HEK293 (cell line): ENCODE data around the gene TRIM61.
"Not testable (repeated sequence)": the region's sequence is repeated elsewhere in the genome, so short reads cannot be mapped to it uniquely, and the experiment has no call there.

Source experiments
- CTCF ChIA-PET: fragments of 350-600 bp; formaldehyde crosslinking; extraction: SDS; loops from one replicate; lab custom pipeline; 2021; ENCODE audit warnings: antibody characterized with exemption; lab: Yijun Ruan, JAX
- POLR2A ChIA-PET: fragments of 300-600 bp; formaldehyde crosslinking; extraction: SDS; loops from one replicate; lab custom pipeline; 2020; ENCODE audit warnings: antibody characterized with exemption, inconsistent platforms; lab: Yijun Ruan, JAX
- H3K27ac ChIP-seq: fragments of 200-500 bp; sonication (Bioruptor generic); 2 replicates; pipeline ENCODE4 v1.5.1; 2014; ENCODE audit warnings: low read depth, low read length, control low read depth, inconsistent platforms; ENCODE audit errors: extremely low read depth
- H3K36me3 ChIP-seq, 2 experiments: fragments of 200-500 bp in 1 of 2; sonication (Bioruptor generic) in 1 of 2; 1 replicate in 1 of 2; 2 replicates in 1 of 2; pipeline ENCODE4 v1.5.1; 2014 to 2017; ENCODE audit warnings: inconsistent platforms in 2 of 2, low read length in 2 of 2; ENCODE audit not compliant: control insufficient read depth in 2 of 2, insufficient read depth in 1 of 2
- H3K4me1 ChIP-seq: fragments of 200-500 bp; sonication (Bioruptor generic); 2 replicates; pipeline ENCODE4 v1.5.1; 2014; ENCODE audit warnings: mild to moderate bottlenecking, low read length, inconsistent platforms; ENCODE audit not compliant: control insufficient read depth, insufficient read depth
- H3K4me3 ChIP-seq: 2 replicates; pipeline ENCODE4 v1.5.1; 2011; ENCODE audit warnings: low read depth, mild to moderate bottlenecking, control low read depth, low read length, moderate library complexity
- H3K9me3 ChIP-seq: fragments of 200-500 bp; sonication (Bioruptor generic); 2 replicates; pipeline ENCODE4 v1.5.1; 2014; ENCODE audit warnings: low read depth, low read length, inconsistent platforms; ENCODE audit not compliant: control insufficient read depth, insufficient read depth
- ELK4 ChIP-seq: IDR thresholded peaks from 2 replicates; pipeline ENCODE4 v1.6.1; 2011; ENCODE audit warnings: mild to moderate bottlenecking, low read depth, low read length, borderline replicate concordance
- GLI2 ChIP-seq: fragments of 450-650 bp; formaldehyde crosslinking; IDR thresholded peaks from 2 replicates; pipeline ENCODE4; 2017; ENCODE audit warnings: missing biosample characterization, missing genetic modification characterization, low read depth, borderline replicate concordance
- GLIS2 ChIP-seq: fragments of 450-650 bp; formaldehyde crosslinking; IDR thresholded peaks from 2 replicates; pipeline ENCODE4 v1.5.1; 2016; ENCODE audit warnings: missing biosample characterization, missing genetic modification characterization
- KLF17 ChIP-seq: fragments of 450-650 bp; formaldehyde crosslinking; IDR thresholded peaks from 2 replicates; pipeline ENCODE4 v1.5.1; 2016; ENCODE audit warnings: missing biosample characterization, missing genetic modification characterization
- KLF7 ChIP-seq: fragments of 450-650 bp; formaldehyde crosslinking; IDR thresholded peaks from 2 replicates; pipeline ENCODE4 v1.5.1; 2016; ENCODE audit warnings: missing biosample characterization, missing genetic modification characterization, borderline replicate concordance
- MEIS1 ChIP-seq: sonication (generic); formaldehyde crosslinking; IDR thresholded peaks from 2 replicates; pipeline ENCODE4 v1.8.1; 2022; ENCODE audit warnings: missing genetic modification reagents, mild to moderate bottlenecking, borderline replicate concordance
- RBAK ChIP-seq: fragments of 450-650 bp; formaldehyde crosslinking; IDR thresholded peaks from 2 replicates; pipeline ENCODE4 v1.5.1; 2016; ENCODE audit warnings: missing biosample characterization, missing genetic modification characterization
- ZFHX2 ChIP-seq: fragments of 450-650 bp; formaldehyde crosslinking; conservative IDR thresholded peaks from 2 replicates; pipeline ENCODE4 v1.5.1; 2016; ENCODE audit warnings: missing biosample characterization, missing genetic modification characterization
- ZNF138 ChIP-seq: fragments of 450-650 bp; formaldehyde crosslinking; IDR thresholded peaks from 2 replicates; pipeline ENCODE4 v1.5.1; 2016; ENCODE audit warnings: missing biosample characterization, missing genetic modification characterization, borderline replicate concordance
- ZNF16 ChIP-seq: fragments of 450-650 bp; formaldehyde crosslinking; IDR thresholded peaks from 2 replicates; pipeline ENCODE4 v1.5.1; 2016; ENCODE audit warnings: low read depth, missing biosample characterization, missing genetic modification characterization
- ZNF335 ChIP-seq: fragments of 450-650 bp; formaldehyde crosslinking; conservative IDR thresholded peaks from 2 replicates; pipeline ENCODE4 v1.5.1; 2016; ENCODE audit warnings: missing biosample characterization, missing genetic modification characterization
- ZNF366 ChIP-seq: fragments of 450-650 bp; formaldehyde crosslinking; conservative IDR thresholded peaks from 2 replicates; pipeline ENCODE4 v1.5.1; 2016; ENCODE audit warnings: missing biosample characterization, missing genetic modification characterization
- ZNF394 ChIP-seq: fragments of 450-650 bp; formaldehyde crosslinking; IDR thresholded peaks from 2 replicates; pipeline ENCODE4 v1.5.1; 2016; ENCODE audit warnings: missing biosample characterization, missing genetic modification characterization, mild to moderate bottlenecking, moderate library complexity, borderline replicate concordance
- ZNF488 ChIP-seq: fragments of 450-650 bp; formaldehyde crosslinking; IDR thresholded peaks from 2 replicates; pipeline ENCODE4 v1.5.1; 2016; ENCODE audit warnings: missing biosample characterization, missing genetic modification characterization
- ZNF560 ChIP-seq: fragments of 450-650 bp; formaldehyde crosslinking; IDR thresholded peaks from 2 replicates; pipeline ENCODE4 v1.5.1; 2017; ENCODE audit warnings: missing biosample characterization, missing genetic modification characterization, borderline replicate concordance
- ZNF670 ChIP-seq: fragments of 450-650 bp; formaldehyde crosslinking; IDR thresholded peaks from 2 replicates; pipeline ENCODE4 v1.5.1; 2016; ENCODE audit warnings: missing biosample characterization, missing genetic modification characterization, low read depth
- ZNF701 ChIP-seq: fragments of 450-650 bp; formaldehyde crosslinking; IDR thresholded peaks from 2 replicates; pipeline ENCODE4 v1.5.1; 2016; ENCODE audit warnings: missing biosample characterization, missing genetic modification characterization
- ZNF76 ChIP-seq: fragments of 450-650 bp; formaldehyde crosslinking; IDR thresholded peaks from 2 replicates; pipeline ENCODE4; 2016; ENCODE audit warnings: low read depth, missing biosample characterization, missing genetic modification characterization, borderline replicate concordance
- ZNF768 ChIP-seq: fragments of 450-650 bp; formaldehyde crosslinking; IDR thresholded peaks from 2 replicates; pipeline ENCODE4 v1.5.1; 2018; ENCODE audit warnings: missing biosample characterization, mild to moderate bottlenecking, missing genetic modification characterization
- TF ChIP-seq, protein P1 (sequence below): fragments of 450-650 bp; formaldehyde crosslinking; conservative IDR thresholded peaks from 2 replicates; pipeline ENCODE4 v1.5.1; 2016; ENCODE audit warnings: low read depth, missing biosample characterization, missing genetic modification characterization

Gene TRIM61

GRCh38 chr4:164945146-164945545 is 32.3 kb downstream of the TRIM61 start (continued):
- TF ChIP-seq GLI2 (tag by site-specific recombination), result no peak
- TF ChIP-seq ZNF701 (tag by site-specific recombination), result no peak
- no peak for TF ChIP-seq KLF7 (tag by site-specific recombination)
- no peak for TF ChIP-seq ZFHX2
- no peak for TF ChIP-seq ZNF670 (tag by site-specific recombination)
- TF ChIP-seq MEIS1 (CRISPR knock-in tag), result no peak

DNA sequence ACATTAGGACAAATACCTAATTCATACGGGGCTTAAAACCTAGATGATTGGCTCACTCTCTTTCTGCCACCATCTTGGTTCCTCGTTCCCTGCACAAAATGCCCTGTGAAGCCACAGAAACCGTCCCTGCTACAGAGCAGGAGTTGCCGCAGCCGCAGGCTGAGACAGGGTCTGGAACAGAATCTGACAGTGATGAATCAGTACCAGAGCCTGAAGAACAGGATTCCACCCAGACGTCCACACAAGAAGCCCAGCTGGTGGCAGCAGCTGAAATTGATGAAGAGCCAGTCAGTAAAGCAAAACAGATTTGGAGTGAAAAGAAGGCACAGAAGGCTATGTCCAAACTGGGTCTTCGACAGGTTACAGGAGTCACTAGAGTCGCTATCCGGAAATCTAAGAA is 34.3 kb downstream of the TRIM61 start:
- Histone ChIP-seq H3K4me1 (no peaks in the 10 kb centered on the region), H3K36me3 (no peaks in the 10 kb centered on the region), H3K27ac (no peak overlapping the region), H3K9me3 (no peaks in the 10 kb centered on the region), H3K4me3 (no peak overlapping the region)
- CTCF ChIA-PET, result no interaction called here
- POLR2A ChIA-PET, result no interaction called here
- TF ChIP-seq ZNF488 (tag by site-specific recombination), result no peak
- TF ChIP-seq ELK4, result no peak
- no peak for TF ChIP-seq ZNF335 (tag by site-specific recombination)
- TF ChIP-seq ZNF560 (tag by site-specific recombination), result no peak
- TF ChIP-seq RBAK (tag by site-specific recombination), result no peak
- no peak for TF ChIP-seq ZNF138 (tag by site-specific recombination)
- TF ChIP-seq ZNF16 (tag by site-specific recombination), result no peak
- TF ChIP-seq ZNF768 (tag by site-specific recombination), result no peak
- no peak for TF ChIP-seq ZNF76 (tag by site-specific recombination)
- no peak for TF ChIP-seq ZNF394 (tag by site-specific recombination)
- TF ChIP-seq, protein P1, sequence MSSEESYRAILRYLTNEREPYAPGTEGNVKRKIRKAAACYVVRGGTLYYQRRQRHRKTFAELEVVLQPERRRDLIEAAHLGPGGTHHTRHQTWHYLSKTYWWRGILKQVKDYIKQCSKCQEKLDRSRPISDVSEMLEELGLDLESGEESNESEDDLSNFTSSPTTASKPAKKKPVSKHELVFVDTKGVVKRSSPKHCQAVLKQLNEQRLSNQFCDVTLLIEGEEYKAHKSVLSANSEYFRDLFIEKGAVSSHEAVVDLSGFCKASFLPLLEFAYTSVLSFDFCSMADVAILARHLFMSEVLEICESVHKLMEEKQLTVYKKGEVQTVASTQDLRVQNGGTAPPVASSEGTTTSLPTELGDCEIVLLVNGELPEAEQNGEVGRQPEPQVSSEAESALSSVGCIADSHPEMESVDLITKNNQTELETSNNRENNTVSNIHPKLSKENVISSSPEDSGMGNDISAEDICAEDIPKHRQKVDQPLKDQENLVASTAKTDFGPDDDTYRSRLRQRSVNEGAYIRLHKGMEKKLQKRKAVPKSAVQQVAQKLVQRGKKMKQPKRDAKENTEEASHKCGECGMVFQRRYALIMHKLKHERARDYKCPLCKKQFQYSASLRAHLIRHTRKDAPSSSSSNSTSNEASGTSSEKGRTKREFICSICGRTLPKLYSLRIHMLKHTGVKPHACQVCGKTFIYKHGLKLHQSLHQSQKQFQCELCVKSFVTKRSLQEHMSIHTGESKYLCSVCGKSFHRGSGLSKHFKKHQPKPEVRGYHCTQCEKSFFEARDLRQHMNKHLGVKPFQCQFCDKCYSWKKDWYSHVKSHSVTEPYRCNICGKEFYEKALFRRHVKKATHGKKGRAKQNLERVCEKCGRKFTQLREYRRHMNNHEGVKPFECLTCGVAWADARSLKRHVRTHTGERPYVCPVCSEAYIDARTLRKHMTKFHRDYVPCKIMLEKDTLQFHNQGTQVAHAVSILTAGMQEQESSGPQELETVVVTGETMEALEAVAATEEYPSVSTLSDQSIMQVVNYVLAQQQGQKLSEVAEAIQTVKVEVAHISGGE (tag by site-specific recombination), result no peak
- TF ChIP-seq GLIS2 (tag by site-specific recombination), result no peak
- TF ChIP-seq ZFHX2, result no peak

- no peak overlapping the region for H3K27ac ChIP-seq
- no peaks in the 10 kb centered on the region for H3K4me1 ChIP-seq
- no peak for TF ChIP-seq KLF17 (tag by site-specific recombination)
- TF ChIP-seq ZNF366 (tag by site-specific recombination), result no peak
- CTCF ChIA-PET, result interaction anchor here (0.6 to 2.4 kb wide), 5 partner anchors 12 to 1885 kb away, joined by 3 to 10 read pairs (median 3); no protein-coding TSS in a partner anchor
- no peaks in the 10 kb centered on the region for H3K36me3 ChIP-seq
- POLR2A ChIA-PET, result no interaction called here
- H3K4me3 ChIP-seq, result no peak overlapping the region
- no peaks in the 10 kb centered on the region for H3K9me3 ChIP-seq
Observed at GRCh38 chr4:164937576-164938270, 39.7 kb downstream of the TRIM61 start.

DNA sequence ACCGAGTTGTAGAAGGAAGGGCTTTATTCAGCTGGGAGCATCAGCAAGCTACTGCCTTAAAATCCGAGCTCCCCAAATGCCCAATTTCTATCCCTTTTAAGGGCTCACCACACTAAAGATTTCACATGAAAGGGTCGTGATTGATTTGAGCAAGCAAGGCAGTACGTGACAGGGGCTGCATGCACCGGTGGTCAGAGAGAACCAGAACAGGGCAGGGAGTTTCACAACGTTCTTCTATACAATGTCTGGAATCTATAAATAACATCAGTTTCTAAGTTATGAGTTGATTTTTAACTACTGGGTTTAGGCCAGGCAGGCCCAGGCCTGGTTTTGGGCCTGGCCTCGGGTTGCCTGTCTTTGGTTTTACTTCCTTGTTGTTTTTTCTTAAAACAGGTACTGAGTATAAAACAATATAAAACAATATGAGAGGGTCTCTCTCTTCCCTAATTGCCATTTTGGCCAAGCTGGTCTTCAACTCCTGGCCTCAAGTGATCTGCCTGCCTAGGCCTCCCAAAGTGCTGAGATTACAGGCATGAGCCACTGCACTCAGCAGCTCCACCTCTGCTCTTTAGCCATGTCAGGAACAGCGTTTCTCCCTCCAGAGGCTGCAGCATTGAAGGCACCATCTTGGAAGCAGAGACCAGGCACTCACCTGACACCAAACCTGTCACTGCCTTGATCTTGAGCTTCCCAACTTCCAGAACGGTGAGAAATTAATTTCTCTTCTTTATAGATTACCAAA is 41.4 kb downstream of the TRIM61 start:
- H3K9me3 ChIP-seq, H3K27ac ChIP-seq, H3K4me3 ChIP-seq, H3K36me3 ChIP-seq, POLR2A ChIA-PET, H3K4me1 ChIP-seq: not testable (repeated sequence)
- CTCF ChIA-PET, result interaction anchor here (0.5 to 2.4 kb wide), 7 partner anchors 13 to 166 kb away, joined by 3 to 10 read pairs (median 4); no protein-coding TSS in a partner anchor
